Parietal lobe (tissue), 1 donor: Measurements from ENCODE around the gene GYG2. TPM values are rescaled to one million over a fixed set of nuclear protein-coding genes. Genes with fewer than 3 reads are reported as not detected.

Experiments used
- total RNA-seq: library from RNA; depleted of rRNA; stranded (reverse); fragments of >200 nt; gene quantifications from one replicate; pipeline ENCODE4 v1.2.3, GENCODE V29; 2014

The GYG2 gene
- 5.6 TPM for total RNA-seq

GRCh38 chrX:2828344-2828958 lies at the start of gene GYG2:
Gene GYG2 (plus strand): TSS chrX:2828930. CDS start chrX:2830189, 1,259 bp downstream.

GRCh38 chrX:2928583-2929434 lies 100.1 kb downstream of the GYG2 start, which contains the start of gene ARSD:
Gene ARSD (minus strand): TSS chrX:2929339. CDS start chrX:2929275, 64 bp downstream.

Other genes starting within 250 kb of the GYG2 start
- gene CD99, start 137.6 kb upstream of the GYG2 start, total RNA-seq: 20.0 TPM
- gene XG, start 76.9 kb upstream of the GYG2 start, total RNA-seq: not detected
- 10.3 TPM for gene ARSD, start 100.4 kb downstream of the GYG2 start, total RNA-seq
- gene ARSH, start 177.6 kb downstream of the GYG2 start, total RNA-seq: not detected
- 2.5 TPM for gene ARSF, start 212.5 kb downstream of the GYG2 start, total RNA-seq